OCI-LY7 (cell line): ENCODE results near the gene FSTL1. TPM values are rescaled to one million over a fixed set of nuclear protein-coding genes. Genes with fewer than 3 reads are reported as not detected.

ENCODE experiments used
- BruUV-seq: library from RNA; stranded (reverse); fragments of 400-500 nt; replicated peaks from 2 replicates; lab custom pipeline; 2021; lab: Mats Ljungman, UMichigan
- CTCF ChIA-PET: fragments of 300-600 bp; sonication (Branson Sonifier 250); formaldehyde crosslinking; loops from one replicate; lab custom pipeline; 2022; ENCODE audit warnings: antibody characterized with exemption; ENCODE audit not compliant: unreplicated experiment; lab: Charles Lee
- POLR2A ChIA-PET: fragments of 300-600 bp; sonication (Branson Sonifier 250); formaldehyde crosslinking; loops from one replicate; lab custom pipeline; 2022; ENCODE audit warnings: antibody characterized with exemption; lab: Charles Lee
- DNase-seq: peaks from one replicate; pipeline ENCODE4 v3.0.0-alpha.2; 2015; ENCODE audit warnings: low spot score
- H2AFZ ChIP-seq: fragments of 200-600 bp; sonication (generic), shearing (Covaris generic); 2 replicates; pipeline ENCODE4 v1.6.1; 2014; ENCODE audit warnings: mild to moderate bottlenecking, antibody characterized with exemption, low read length, moderate library complexity
- H3K27ac ChIP-seq: fragments of 200-600 bp; sonication (generic); 2 replicates; pipeline ENCODE4 v1.5.1; 2014; ENCODE audit warnings: mixed run types, low read depth, mild to moderate bottlenecking, moderate library complexity, low read length, inconsistent platforms; ENCODE audit not compliant: poor library complexity, severe bottlenecking
- H3K36me3 ChIP-seq: fragments of 200-600 bp; sonication (generic); 2 replicates; pipeline ENCODE4 v1.6.1; 2014; ENCODE audit warnings: mild to moderate bottlenecking, antibody characterized with exemption, low read length, moderate library complexity, mixed read lengths; ENCODE audit not compliant: insufficient read depth
- H3K4me1 ChIP-seq: fragments of 200-600 bp; sonication (generic); 2 replicates; pipeline ENCODE4 v1.5.1; 2014; ENCODE audit warnings: mild to moderate bottlenecking, low read length; ENCODE audit not compliant: insufficient read depth, poor library complexity, severe bottlenecking
- H3K4me2 ChIP-seq: fragments of 200-600 bp; sonication (generic); 2 replicates; pipeline ENCODE4 v1.6.1; 2014; ENCODE audit warnings: mild to moderate bottlenecking, low read length
- H3K4me3 ChIP-seq: fragments of 200-600 bp; sonication (generic); 2 replicates; pipeline ENCODE4 v1.5.1; 2014; ENCODE audit warnings: mild to moderate bottlenecking, low read depth, low read length; ENCODE audit not compliant: poor library complexity, severe bottlenecking
- H3K79me2 ChIP-seq: fragments of 200-600 bp; sonication (generic); 2 replicates; pipeline ENCODE4 v1.6.1; 2016; ENCODE audit warnings: low read depth, mild to moderate bottlenecking, low read length, moderate library complexity, mixed read lengths; ENCODE audit not compliant: insufficient read depth
- H3K9me2 ChIP-seq: fragments of 200-600 bp; sonication (generic); 2 replicates; pipeline ENCODE4 v1.6.1; 2016; ENCODE audit warnings: mild to moderate bottlenecking, low read length, mixed read lengths; ENCODE audit not compliant: insufficient read depth
- H3K9me3 ChIP-seq: fragments of 200-600 bp; sonication (generic); 2 replicates; pipeline ENCODE4 v1.6.1; 2014; ENCODE audit warnings: mild to moderate bottlenecking, mixed run types, low read length, mixed read lengths
- H4K20me1 ChIP-seq: fragments of 200-600 bp; sonication (generic); 2 replicates; pipeline ENCODE4 v1.6.1; 2014; ENCODE audit warnings: mild to moderate bottlenecking, antibody characterized with exemption, low read length, moderate library complexity, mixed read lengths; ENCODE audit not compliant: insufficient read depth
- CTCF ChIP-seq: fragments of 200-600 bp; sonication (generic); conservative IDR thresholded peaks from 2 replicates; pipeline ENCODE4 v1.5.1; 2014; ENCODE audit warnings: mild to moderate bottlenecking, antibody characterized with exemption, low read length, moderate library complexity, mixed read lengths
- EZH2phosphoT487 ChIP-seq: fragments of 200-600 bp; sonication (generic); IDR thresholded peaks from 2 replicates; pipeline ENCODE4 v1.6.1; 2018; ENCODE audit warnings: low read depth, borderline replicate concordance, mild to moderate bottlenecking, mixed run types, antibody characterized with exemption, low read length, moderate library complexity, mixed read lengths
- intact Hi-C: fragments of 100-400 bp; cut with micrococcal nuclease; formaldehyde crosslinking; loops from one replicate; pipeline ENCODE4 v1.10.0; 2022; ENCODE audit not compliant: unreplicated experiment
- total RNA-seq, 2 experiments: library from RNA; depleted of rRNA in 1 of 2; stranded (reverse); fragments of >200 nt in 1 of 2; shearing (Covaris generic) in 1 of 2; gene quantifications; 2 replicates each; pipeline ENCODE4 v1.2.3, GENCODE V29; 2014 to 2022

FSTL1 gene
- total RNA-seq, 2 experiments from 2014 or later, result 0.09 to 0.74 TPM

DNA sequence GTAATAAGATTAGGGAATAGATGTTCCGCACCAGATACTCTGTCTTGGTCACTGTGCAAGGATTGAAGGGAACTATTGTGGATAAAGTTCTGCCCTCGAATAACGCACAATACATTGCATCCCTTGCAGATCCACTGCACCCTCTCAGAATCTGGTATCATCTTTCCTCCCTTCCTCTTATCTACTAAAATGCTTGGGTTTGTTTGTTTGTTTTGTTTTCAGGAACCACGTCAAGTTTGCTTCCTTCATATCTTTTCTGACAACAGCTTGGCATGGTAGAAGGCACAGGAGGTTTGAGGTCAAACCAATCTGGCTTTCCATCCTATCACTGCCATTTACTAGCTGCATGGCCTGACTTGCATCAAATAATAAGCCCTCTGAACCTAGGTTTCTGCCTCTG, 2.0 kb upstream of the FSTL1 start:
- intact Hi-C loops, result no loop called here
- Histone ChIP-seq H3K9me2 (no peaks in the 10 kb centered on the region), H3K9me3 (no peaks in the 10 kb centered on the region), H3K79me2 (no peaks in the 10 kb centered on the region), H4K20me1 (no peaks in the 10 kb centered on the region; the same call in 1 of the 2 replicates), H3K4me2 (no peak overlapping the region), H3K36me3 (no peaks in the 10 kb centered on the region), H2AFZ (no peak overlapping the region), H3K27ac (no peak overlapping the region), H3K4me3 (no peak overlapping the region), H3K4me1 (no peaks in the 10 kb centered on the region)
- TF ChIP-seq CTCF (no peak), EZH2phosphoT487 (no peak)
- POLR2A ChIA-PET, result no interaction called here
- DNase-seq, result no peak
- CTCF ChIA-PET, result no interaction called here
- no TSS peak for BruUV-seq

GRCh38 chr3:120451806-120452205, 1.0 kb upstream of the FSTL1 start:
- no peaks in the 10 kb centered on the region for H3K36me3 ChIP-seq
- H3K79me2 ChIP-seq, result no peaks in the 10 kb centered on the region
- no peak overlapping the region for H3K27ac ChIP-seq
- no peak for TF ChIP-seq CTCF
- no peak for TF ChIP-seq EZH2phosphoT487
- no peak overlapping the region for H2AFZ ChIP-seq
- ChIA-PET CTCF (no interaction called here), POLR2A (no interaction called here)
- intact Hi-C loops, result no loop called here
- no peaks in the 10 kb centered on the region for H3K9me3 ChIP-seq
- H3K4me2 ChIP-seq, result no peak overlapping the region
- no peaks in the 10 kb centered on the region; the same call in 1 of the 2 replicates for H4K20me1 ChIP-seq
- H3K4me1 ChIP-seq, result no peaks in the 10 kb centered on the region
- no peaks in the 10 kb centered on the region for H3K9me2 ChIP-seq
- no peak for DNase-seq
- no peak overlapping the region for H3K4me3 ChIP-seq
- no TSS peak for BruUV-seq

DNA sequence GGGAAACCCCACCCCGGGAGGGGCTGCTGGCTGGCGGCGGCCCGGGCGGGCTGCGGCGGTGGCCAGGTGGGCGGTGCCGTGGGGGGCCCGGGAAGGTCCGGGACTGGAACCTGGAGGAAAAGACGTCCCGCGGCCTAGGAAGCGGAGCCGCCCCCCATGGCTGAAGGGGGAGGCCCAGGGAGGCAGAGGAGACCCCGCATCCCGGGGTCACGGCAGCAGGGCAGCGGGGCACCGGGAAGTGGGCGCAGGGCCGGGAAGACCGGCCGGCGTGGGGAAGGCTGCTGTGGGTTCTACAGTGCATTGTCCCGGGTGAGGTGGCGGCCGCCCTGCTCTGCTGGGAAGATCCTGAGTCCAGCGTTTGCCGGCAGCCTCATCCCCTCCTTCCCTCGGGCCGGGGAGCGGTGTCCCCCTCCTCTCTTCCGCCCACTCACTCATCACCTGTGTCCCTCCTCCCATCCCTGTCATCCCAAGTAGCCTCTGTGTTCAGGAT, 525 bp upstream of the FSTL1 start:
- no peak for TF ChIP-seq EZH2phosphoT487
- no peak for TF ChIP-seq CTCF
- no peak overlapping the region for H3K4me3 ChIP-seq
- intact Hi-C loops, result no loop called here
- no peaks in the 10 kb centered on the region for H3K79me2 ChIP-seq
- no peak overlapping the region for H2AFZ ChIP-seq
- no TSS peak for BruUV-seq
- no peak for DNase-seq
- H3K4me2 ChIP-seq, result no peak overlapping the region
- H3K27ac ChIP-seq, result no peak overlapping the region
- ChIA-PET POLR2A (no interaction called here), CTCF (interaction anchor here (0.6 kb wide), 1 partner anchor 8 kb away, joined by 4 read pairs; no protein-coding TSS in a partner anchor)
- no peaks in the 10 kb centered on the region for H3K9me3 ChIP-seq
- H3K36me3 ChIP-seq, result no peaks in the 10 kb centered on the region
- H3K4me1 ChIP-seq, result no peaks in the 10 kb centered on the region
- no peaks in the 10 kb centered on the region for H3K9me2 ChIP-seq
- H4K20me1 ChIP-seq, result no peaks in the 10 kb centered on the region; the same call in 1 of the 2 replicates
